DMS114 treated with DMSO at 0.1 percent for 48 hours (cell line): ENCODE data around the gene BOLL.
A peak's percentile ranks its signal among the peaks of the same experiment; 100 is the strongest.
"Not testable (repeated sequence)": the region's sequence is repeated elsewhere in the genome, so short reads cannot be mapped to it uniquely, and the experiment has no call there.

Experiments used
- DNase-seq: peaks from one replicate; lab custom pipeline; 2025; ENCODE audit not compliant: unreplicated experiment; lab: John Stamatoyannopoulos, UW

The BOLL gene

DNA sequence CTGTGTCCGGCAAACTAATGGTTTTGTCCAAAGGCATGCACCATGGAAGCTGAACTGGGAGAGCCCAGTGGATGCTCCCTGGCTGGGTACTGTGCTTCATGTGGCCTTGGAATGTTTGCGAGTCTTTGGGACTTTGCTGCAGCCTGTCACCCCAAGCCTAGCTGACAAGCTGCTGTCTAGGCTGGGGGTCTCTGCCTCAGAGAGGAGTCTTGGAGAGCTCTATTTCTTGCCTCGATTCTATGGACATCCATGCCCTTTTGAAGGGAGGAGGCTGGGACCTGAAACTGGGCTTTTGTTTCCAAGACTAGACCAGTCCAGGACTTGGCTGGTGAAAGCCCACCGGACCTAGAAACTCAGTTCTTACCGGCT is 78.3 kb downstream of the BOLL start:
- DNase-seq: no peak

- no peak for DNase-seq
Measured at GRCh38 chr2:197705912-197706838, 78.9 kb downstream of the BOLL start.

GRCh38 chr2:197705121-197705911 is 79.8 kb downstream of the BOLL start, which contains the start of gene MARS2:
MARS2 (plus strand) TSS chr2:197705369; CDS start chr2:197705406, 37 bp downstream.
- DNase-seq: peak; percentile 81

GRCh38 chr2:197704434-197705120 is 80.5 kb downstream of the BOLL start:
- DNase-seq: no peak

DNA sequence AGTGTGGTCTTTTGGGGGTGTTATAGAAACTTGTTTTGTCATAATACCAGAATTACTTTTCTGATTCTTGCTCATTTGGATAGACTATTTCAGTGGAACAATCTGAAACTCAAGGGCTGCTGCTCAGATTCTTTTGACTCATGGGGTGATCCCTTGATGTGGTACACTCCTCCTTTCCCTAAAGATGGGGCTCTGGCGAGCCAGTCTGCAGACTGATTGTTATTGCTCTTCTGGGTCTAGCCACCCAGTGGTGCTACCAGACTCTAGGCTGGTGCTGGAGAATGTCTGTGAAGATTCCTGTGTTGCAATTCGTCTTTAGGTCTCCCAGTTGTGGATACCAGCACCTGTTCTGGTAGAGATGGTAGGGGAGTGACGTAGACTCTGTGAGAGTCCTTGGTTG is 84.2 kb downstream of the BOLL start:
- DNase-seq: no peak

DNA sequence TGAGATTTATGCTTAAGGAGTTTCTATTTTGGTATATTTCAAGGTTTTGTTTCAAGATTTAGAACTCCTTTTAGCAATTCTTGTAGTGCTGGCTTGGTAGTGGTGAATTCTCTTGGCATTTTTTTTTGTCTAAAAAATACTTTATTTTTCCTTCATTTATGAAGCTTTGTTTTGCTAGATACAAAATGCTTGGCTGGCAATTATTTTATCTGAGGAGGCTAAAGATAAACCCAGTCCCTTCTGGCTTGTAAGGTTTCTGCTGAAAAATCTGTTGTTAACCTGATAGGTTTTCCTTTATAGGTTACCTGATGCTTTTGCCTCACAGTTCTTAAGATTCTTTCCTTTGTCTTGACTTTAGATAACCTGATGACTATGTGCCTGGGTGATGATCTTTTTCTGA is 85.4 kb downstream of the BOLL start:
- DNase-seq: not testable (repeated sequence)

- DNase-seq: not testable (repeated sequence)
Measured at GRCh38 chr2:197696571-197696970, 88.5 kb downstream of the BOLL start.

DNA sequence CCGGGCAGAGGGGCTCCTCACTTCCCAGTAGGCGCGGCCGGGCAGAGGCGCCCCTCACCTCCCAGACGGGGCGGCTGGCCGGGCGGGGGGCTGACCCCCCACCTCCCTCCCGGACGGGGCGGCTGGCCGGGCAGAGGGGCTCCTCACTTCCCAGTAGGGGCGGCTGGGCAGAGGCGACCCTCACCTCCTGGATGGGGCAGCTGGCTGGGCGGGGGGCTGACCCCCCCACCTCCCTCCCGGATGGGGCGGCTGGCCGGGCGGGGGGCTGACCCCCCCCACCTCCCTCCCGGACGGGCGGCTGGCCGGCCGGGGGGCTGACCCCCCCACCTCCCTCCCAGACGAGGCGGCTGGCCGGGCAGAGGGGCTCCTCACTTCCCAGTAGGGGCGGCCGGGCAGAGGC is 89.1 kb downstream of the BOLL start:
- not testable (repeated sequence) for DNase-seq

DNA sequence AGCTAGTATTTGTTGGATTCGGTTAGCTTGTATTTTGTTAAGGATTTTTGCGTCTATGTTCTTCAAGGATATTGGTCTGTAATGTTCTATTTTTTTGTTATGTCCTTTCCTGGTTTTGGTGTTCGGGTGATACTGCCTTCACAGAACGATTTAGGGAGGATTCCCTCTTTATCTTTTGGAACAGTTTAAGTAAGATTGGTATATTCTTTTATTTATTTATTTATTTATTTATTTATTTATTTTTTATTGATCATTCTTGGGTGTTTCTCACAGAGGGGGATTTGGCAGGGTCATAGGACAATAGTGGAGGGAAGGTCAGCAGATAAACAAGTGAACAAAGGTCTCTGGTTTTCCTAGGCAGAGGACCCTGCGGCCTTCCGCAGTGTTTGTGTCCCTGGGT is 89.9 kb downstream of the BOLL start:
- not testable (repeated sequence) for DNase-seq

GRCh38 chr2:197677483-197677882 is 107.6 kb downstream of the BOLL start:
- no peak for DNase-seq

GRCh38 chr2:197677056-197677455 is 108.1 kb downstream of the BOLL start:
- DNase-seq: no peak
